ENCODE results near the gene IL1R1.

Gene IL1R1

DNA sequence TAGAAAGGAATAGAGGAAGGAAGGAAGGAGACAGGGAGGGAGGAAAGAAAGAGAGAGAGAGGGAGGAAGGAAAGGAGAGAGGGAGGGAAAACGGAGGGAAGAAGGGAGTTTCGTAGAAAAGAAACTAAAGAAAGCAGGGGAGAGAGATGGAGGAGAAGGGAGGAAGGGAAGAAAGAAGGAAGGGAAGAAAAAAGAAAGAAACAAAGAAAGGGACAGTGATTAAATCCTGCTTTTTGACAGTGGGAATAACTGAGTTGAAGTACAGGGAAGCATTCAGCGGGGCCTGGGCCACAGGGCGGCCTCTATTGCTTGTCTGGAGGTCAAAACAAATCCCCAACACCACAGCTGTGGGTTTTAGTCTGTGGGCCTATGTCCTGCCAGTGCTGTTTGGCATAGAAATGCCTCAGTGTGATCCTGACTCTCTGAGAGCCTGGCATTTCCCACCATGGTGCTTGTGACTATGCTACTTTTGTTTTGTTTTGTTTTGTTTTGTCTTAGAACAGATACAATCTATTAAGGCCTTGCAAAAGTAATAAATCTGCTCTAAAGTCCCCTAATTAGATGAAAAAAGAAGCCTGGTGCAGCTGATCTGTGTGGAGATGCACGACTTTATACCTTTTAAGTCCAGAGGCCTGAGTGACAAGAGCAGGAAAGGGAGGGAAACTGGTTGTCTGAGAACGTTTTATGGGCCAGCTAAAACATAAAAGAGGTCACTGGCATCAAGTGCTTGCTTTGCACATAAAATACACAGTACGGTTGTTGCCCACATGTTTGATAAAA lies 84.3 kb downstream of the IL1R1 start:
- no peak overlapping the region for H3K4me3 ChIP-seq (ENCODE audit: low read depth in 1 of 2, low read length in 2 of 2)
- no peaks in the 10 kb centered on the region for H3K9me3 ChIP-seq (ENCODE audit: insufficient read depth, low read length, severe bottlenecking)
- H4K20me1 ChIP-seq (ENCODE audit: insufficient read depth, low read length) = no peaks in the 10 kb centered on the region
- no peak overlapping the region for H3K9ac ChIP-seq (ENCODE audit: low read depth, low read length)
- no peak for TF ChIP-seq EZH2 (IDR thresholded peaks at IDR 0.05; ENCODE audit: borderline replicate concordance, low read depth, low read length, severe bottlenecking)
- TF ChIP-seq, protein P1, sequence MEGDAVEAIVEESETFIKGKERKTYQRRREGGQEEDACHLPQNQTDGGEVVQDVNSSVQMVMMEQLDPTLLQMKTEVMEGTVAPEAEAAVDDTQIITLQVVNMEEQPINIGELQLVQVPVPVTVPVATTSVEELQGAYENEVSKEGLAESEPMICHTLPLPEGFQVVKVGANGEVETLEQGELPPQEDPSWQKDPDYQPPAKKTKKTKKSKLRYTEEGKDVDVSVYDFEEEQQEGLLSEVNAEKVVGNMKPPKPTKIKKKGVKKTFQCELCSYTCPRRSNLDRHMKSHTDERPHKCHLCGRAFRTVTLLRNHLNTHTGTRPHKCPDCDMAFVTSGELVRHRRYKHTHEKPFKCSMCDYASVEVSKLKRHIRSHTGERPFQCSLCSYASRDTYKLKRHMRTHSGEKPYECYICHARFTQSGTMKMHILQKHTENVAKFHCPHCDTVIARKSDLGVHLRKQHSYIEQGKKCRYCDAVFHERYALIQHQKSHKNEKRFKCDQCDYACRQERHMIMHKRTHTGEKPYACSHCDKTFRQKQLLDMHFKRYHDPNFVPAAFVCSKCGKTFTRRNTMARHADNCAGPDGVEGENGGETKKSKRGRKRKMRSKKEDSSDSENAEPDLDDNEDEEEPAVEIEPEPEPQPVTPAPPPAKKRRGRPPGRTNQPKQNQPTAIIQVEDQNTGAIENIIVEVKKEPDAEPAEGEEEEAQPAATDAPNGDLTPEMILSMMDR (IDR thresholded peaks at IDR 0.05; ENCODE audit: borderline replicate concordance, extremely low read depth, low read length, poor library complexity, severe bottlenecking) = no peak
- no peaks in the 10 kb centered on the region for H3K4me1 ChIP-seq (ENCODE audit: insufficient read depth, low read length)
- no peak overlapping the region for H2AFZ ChIP-seq (ENCODE audit: low read depth, low read length)
- no peak for ATAC-seq (ENCODE audit: insufficient read depth, low read depth)
- no peak for DNase-seq
- H3K36me3 ChIP-seq (ENCODE audit: insufficient read depth, low read length) = no peaks in the 10 kb centered on the region
- peaks cover 4% of the 10 kb centered on the region for H3K27me3 ChIP-seq (ENCODE audit: insufficient read depth, low read length, poor library complexity)
- H3K27ac ChIP-seq (ENCODE audit: low read length) = no peak overlapping the region
- no peak overlapping the region for H3K4me2 ChIP-seq (ENCODE audit: insufficient read depth, low read length)
- H3K79me2 ChIP-seq (ENCODE audit: insufficient read depth, low read length) = no peaks in the 10 kb centered on the region

DNA sequence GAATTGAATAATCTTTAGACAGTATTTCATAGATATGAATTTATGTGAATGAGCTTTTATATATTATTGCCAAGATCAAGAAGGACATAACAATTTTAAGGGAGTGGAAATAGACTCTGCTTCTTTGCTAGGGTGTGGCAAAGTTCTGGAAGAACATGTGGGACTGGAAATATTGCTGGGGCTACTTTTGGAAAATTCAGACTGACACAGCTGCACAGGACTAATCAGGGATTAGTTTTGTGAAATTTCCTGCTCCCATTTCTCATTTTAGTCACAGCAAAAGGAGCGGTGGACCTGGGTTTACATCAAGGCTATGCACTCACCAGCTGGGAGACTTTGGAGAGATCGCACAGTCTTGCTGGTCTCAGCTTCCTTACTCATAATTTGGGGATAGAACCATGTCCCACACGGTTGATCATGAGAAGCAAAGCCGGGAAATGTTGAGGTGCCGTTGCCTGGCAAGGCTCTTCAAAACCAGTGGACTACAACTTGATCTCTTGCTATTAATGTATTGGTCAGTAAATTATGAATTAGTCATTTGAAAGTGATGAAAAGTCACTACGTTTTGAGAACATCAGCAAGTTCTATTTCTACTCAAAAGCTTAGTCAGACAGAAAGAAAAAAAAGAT lies 86.7 kb downstream of the IL1R1 start:
- peaks cover 4% of the 10 kb centered on the region for H3K27me3 ChIP-seq (ENCODE audit: insufficient read depth, low read length, poor library complexity)
- no peaks in the 10 kb centered on the region for H3K4me1 ChIP-seq (ENCODE audit: insufficient read depth, low read length)
- H3K4me3 ChIP-seq (ENCODE audit: low read depth in 1 of 2, low read length in 2 of 2) = no peak overlapping the region
- no peaks in the 10 kb centered on the region for H4K20me1 ChIP-seq (ENCODE audit: insufficient read depth, low read length)
- no peak overlapping the region for H3K27ac ChIP-seq (ENCODE audit: low read length)
- no peaks in the 10 kb centered on the region for H3K9me3 ChIP-seq (ENCODE audit: insufficient read depth, low read length, severe bottlenecking)
- no peak for TF ChIP-seq EZH2 (IDR thresholded peaks at IDR 0.05; ENCODE audit: borderline replicate concordance, low read depth, low read length, severe bottlenecking)
- TF ChIP-seq, protein P1 (IDR thresholded peaks at IDR 0.05; ENCODE audit: borderline replicate concordance, extremely low read depth, low read length, poor library complexity, severe bottlenecking) = no peak
- no peak for ATAC-seq (ENCODE audit: insufficient read depth, low read depth)
- H3K4me2 ChIP-seq (ENCODE audit: insufficient read depth, low read length) = no peak overlapping the region
- H3K9ac ChIP-seq (ENCODE audit: low read depth, low read length) = no peak overlapping the region
- DNase-seq = no peak
- no peaks in the 10 kb centered on the region for H3K36me3 ChIP-seq (ENCODE audit: insufficient read depth, low read length)
- no peaks in the 10 kb centered on the region for H3K79me2 ChIP-seq (ENCODE audit: insufficient read depth, low read length)
- H2AFZ ChIP-seq (ENCODE audit: low read depth, low read length) = no peak overlapping the region

Data from DND-41 (cell line).